Parathyroid adenoma (tissue), 2 donors: Measurements from ENCODE around the gene PPP2R5E.

Experiments used
- H2AFZ ChIP-seq: fragments of 300-600 bp; sonication (generic); one replicate; pipeline ENCODE4 v1.7.0; 2017; ENCODE audit warnings: antibody characterized with exemption, mild to moderate bottlenecking
- H3K27ac ChIP-seq: fragments of 300-600 bp; sonication (generic); one replicate; pipeline ENCODE4 v1.7.0; 2017
- H3K27me3 ChIP-seq: fragments of 300-600 bp; sonication (generic); one replicate; pipeline ENCODE4 v1.7.0; 2017; ENCODE audit warnings: low read length; ENCODE audit not compliant: control insufficient read depth, insufficient read depth
- H3K36me3 ChIP-seq: fragments of 300-600 bp; sonication (generic); one replicate; pipeline ENCODE4 v1.7.0; 2017; ENCODE audit warnings: low read length; ENCODE audit not compliant: control insufficient read depth, insufficient read depth
- H3K4me1 ChIP-seq: fragments of 300-600 bp; sonication (generic); one replicate; pipeline ENCODE4 v1.7.0; 2017; ENCODE audit warnings: control low read depth
- H3K4me2 ChIP-seq: fragments of 300-600 bp; sonication (generic); one replicate; pipeline ENCODE4 v1.7.0; 2017; ENCODE audit warnings: low read length
- H3K4me3 ChIP-seq: fragments of 300-600 bp; sonication (generic); one replicate; pipeline ENCODE4 v1.7.0; 2017; ENCODE audit warnings: low read depth, low read length
- H3K79me2 ChIP-seq: fragments of 300-600 bp; sonication (generic); one replicate; pipeline ENCODE4 v1.7.0; 2017; ENCODE audit warnings: control low read depth
- H3K9ac ChIP-seq: fragments of 300-600 bp; sonication (generic); one replicate; pipeline ENCODE4 v1.7.0; 2017; ENCODE audit warnings: mild to moderate bottlenecking
- H3K9me3 ChIP-seq: fragments of 300-600 bp; sonication (generic); one replicate; pipeline ENCODE4 v1.7.0; 2017; ENCODE audit warnings: low read length; ENCODE audit not compliant: control insufficient read depth
- TF ChIP-seq, protein P1 (sequence below): fragments of 300-600 bp; sonication (generic); IDR thresholded peaks from one replicate; pipeline ENCODE4 v1.7.0; 2017; ENCODE audit warnings: antibody characterized with exemption, mild to moderate bottlenecking
- donor health status: primary hyperparathyroidism.

The PPP2R5E gene

DNA sequence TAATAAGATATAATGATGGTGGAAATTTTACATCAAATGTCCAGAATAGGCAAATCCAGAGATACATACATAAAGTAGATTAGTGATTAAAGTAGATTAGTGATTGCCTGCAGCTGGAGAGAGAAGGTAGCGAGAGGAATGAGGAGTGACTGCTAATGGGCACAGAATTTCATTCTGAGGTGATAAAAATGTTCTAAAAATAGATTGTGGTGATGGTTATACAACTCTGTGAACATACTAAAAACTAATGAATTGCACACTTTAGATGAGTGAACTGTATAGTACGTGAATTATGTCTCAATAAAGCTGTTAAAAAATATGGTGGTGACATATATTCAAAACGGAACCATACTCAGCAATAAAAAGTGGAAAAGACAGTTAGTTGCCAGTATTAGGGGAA lies 41.7 kb downstream of the PPP2R5E start:
- Histone ChIP-seq H3K9ac (no peak overlapping the region), H3K4me3 (no peak overlapping the region), H3K4me2 (no peak overlapping the region), H3K9me3 (no peaks in the 10 kb centered on the region), H3K27me3 (no peaks in the 10 kb centered on the region), H3K36me3 (no peaks in the 10 kb centered on the region), H3K79me2 (peaks cover 30% of the 10 kb centered on the region), H3K4me1 (peaks cover 4% of the 10 kb centered on the region), H2AFZ (no peak overlapping the region), H3K27ac (no peak overlapping the region)
- TF ChIP-seq, protein P1, sequence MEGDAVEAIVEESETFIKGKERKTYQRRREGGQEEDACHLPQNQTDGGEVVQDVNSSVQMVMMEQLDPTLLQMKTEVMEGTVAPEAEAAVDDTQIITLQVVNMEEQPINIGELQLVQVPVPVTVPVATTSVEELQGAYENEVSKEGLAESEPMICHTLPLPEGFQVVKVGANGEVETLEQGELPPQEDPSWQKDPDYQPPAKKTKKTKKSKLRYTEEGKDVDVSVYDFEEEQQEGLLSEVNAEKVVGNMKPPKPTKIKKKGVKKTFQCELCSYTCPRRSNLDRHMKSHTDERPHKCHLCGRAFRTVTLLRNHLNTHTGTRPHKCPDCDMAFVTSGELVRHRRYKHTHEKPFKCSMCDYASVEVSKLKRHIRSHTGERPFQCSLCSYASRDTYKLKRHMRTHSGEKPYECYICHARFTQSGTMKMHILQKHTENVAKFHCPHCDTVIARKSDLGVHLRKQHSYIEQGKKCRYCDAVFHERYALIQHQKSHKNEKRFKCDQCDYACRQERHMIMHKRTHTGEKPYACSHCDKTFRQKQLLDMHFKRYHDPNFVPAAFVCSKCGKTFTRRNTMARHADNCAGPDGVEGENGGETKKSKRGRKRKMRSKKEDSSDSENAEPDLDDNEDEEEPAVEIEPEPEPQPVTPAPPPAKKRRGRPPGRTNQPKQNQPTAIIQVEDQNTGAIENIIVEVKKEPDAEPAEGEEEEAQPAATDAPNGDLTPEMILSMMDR, result no peak

GRCh38 chr14:63499701-63500250 lies 43.4 kb downstream of the PPP2R5E start:
- Histone ChIP-seq H2AFZ (no peak overlapping the region), H3K27ac (no peak overlapping the region), H3K79me2 (peaks cover 32% of the 10 kb centered on the region), H3K9me3 (no peaks in the 10 kb centered on the region), H3K36me3 (no peaks in the 10 kb centered on the region), H3K9ac (no peak overlapping the region), H3K4me2 (no peak overlapping the region), H3K4me1 (peaks cover 4% of the 10 kb centered on the region), H3K4me3 (no peak overlapping the region), H3K27me3 (no peaks in the 10 kb centered on the region)
- TF ChIP-seq, protein P1, result no peak

- Histone ChIP-seq H3K27ac (no peak overlapping the region), H3K79me2 (peaks cover 27% of the 10 kb centered on the region), H3K4me1 (peaks cover 8% of the 10 kb centered on the region), H3K4me2 (no peak overlapping the region), H3K36me3 (no peaks in the 10 kb centered on the region), H3K4me3 (no peak overlapping the region), H2AFZ (no peak overlapping the region), H3K27me3 (no peaks in the 10 kb centered on the region), H3K9ac (no peak overlapping the region), H3K9me3 (no peaks in the 10 kb centered on the region)
- TF ChIP-seq, protein P1, result no peak
Observed at GRCh38 chr14:63496837-63497400, 46.3 kb downstream of the PPP2R5E start.

DNA sequence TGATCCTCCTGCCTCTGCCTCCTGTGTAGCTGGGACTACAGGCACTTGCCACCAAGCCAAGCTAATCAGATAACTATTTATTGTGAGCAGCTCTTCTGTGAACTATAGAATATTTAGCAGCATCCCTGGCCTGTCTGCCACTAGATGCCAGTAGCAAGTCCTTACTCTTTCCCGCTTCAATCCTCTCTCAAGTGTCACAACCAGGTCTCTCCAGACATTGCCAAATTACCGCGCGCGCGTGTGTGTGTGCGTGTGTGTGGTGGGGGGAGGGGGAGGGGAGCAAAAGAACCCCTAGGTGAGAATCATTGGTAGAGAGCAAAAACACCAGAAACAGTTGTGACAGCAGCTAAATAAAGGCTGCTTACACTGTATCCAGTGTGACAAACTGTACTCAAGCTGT lies 49.9 kb downstream of the PPP2R5E start:
- Histone ChIP-seq H2AFZ (no peak overlapping the region), H3K4me1 (peaks cover 8% of the 10 kb centered on the region), H3K27ac (no peak overlapping the region), H3K9ac (no peak overlapping the region), H3K9me3 (no peaks in the 10 kb centered on the region), H3K36me3 (no peaks in the 10 kb centered on the region), H3K4me3 (no peak overlapping the region), H3K27me3 (no peaks in the 10 kb centered on the region), H3K4me2 (no peak overlapping the region), H3K79me2 (peaks cover 34% of the 10 kb centered on the region)
- TF ChIP-seq, protein P1, result no peak

DNA sequence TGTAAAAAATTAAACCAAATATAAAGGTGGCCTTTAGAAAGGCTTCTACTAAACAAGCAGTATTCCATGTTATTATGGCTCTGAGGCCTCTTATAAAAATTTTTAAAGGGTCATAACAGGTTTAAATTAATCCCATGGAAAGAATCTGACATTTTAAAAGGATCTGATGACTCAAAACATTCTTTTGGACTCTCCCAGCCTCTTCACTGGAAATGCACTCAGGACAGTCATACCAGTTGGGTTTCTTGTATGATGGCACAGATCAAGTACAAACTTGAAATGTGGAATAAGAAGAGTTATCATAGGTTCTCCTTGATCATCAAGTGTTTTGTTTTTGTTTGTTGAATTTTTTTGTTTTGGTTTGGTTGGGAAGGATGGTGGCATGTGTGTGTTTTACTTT lies 50.8 kb downstream of the PPP2R5E start:
- H3K36me3 ChIP-seq, result no peaks in the 10 kb centered on the region
- no peaks in the 10 kb centered on the region for H3K27me3 ChIP-seq
- no peak overlapping the region for H3K4me2 ChIP-seq
- no peaks in the 10 kb centered on the region for H3K9me3 ChIP-seq
- H3K79me2 ChIP-seq, result peaks cover 38% of the 10 kb centered on the region
- peaks cover 8% of the 10 kb centered on the region for H3K4me1 ChIP-seq
- H3K4me3 ChIP-seq, result no peak overlapping the region
- TF ChIP-seq, protein P1, result no peak
- H3K27ac ChIP-seq, result no peak overlapping the region
- H2AFZ ChIP-seq, result no peak overlapping the region
- H3K9ac ChIP-seq, result no peak overlapping the region
